GM12891 (cell line): ENCODE results near the gene PRPF6.

Experiments used
- POLR2A ChIP-seq: IDR thresholded peaks from 2 replicates; pipeline ENCODE4 v1.6.1; 2011; ENCODE audit warnings: low read depth, low read length, control low read depth
- TAF1 ChIP-seq: IDR thresholded peaks from 2 replicates; pipeline ENCODE4 v1.6.1; 2011; ENCODE audit warnings: low read depth, low read length, control low read depth

- TF ChIP-seq TAF1 (no peak), POLR2A (no peak)
These were observed 13.4 kb upstream of the PRPF6 start for GRCh38 chr20:63967330-63968135.
